ENCODE measurements around the gene EXOSC10.

The EXOSC10 gene

DNA sequence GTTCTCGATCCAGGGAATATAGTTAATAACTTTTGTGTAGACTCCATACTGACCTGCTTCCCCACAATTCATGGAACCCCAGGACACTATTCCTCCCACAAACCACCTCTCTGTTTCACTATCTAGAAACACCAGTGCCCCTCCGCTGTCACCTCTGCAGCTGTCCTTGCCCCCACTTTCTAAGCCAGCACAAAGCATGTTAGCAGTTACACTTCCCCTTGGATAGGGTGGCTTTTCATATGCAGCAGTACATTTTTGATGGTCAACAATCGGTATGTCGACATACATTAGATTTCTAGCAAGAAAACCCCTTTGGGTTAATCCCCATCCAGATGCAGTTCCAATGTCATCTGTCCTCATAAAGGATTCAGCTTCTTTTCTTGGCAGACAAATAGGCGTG lies 72.8 kb downstream of the EXOSC10 start:
- TF ChIP-seq, protein P1, sequence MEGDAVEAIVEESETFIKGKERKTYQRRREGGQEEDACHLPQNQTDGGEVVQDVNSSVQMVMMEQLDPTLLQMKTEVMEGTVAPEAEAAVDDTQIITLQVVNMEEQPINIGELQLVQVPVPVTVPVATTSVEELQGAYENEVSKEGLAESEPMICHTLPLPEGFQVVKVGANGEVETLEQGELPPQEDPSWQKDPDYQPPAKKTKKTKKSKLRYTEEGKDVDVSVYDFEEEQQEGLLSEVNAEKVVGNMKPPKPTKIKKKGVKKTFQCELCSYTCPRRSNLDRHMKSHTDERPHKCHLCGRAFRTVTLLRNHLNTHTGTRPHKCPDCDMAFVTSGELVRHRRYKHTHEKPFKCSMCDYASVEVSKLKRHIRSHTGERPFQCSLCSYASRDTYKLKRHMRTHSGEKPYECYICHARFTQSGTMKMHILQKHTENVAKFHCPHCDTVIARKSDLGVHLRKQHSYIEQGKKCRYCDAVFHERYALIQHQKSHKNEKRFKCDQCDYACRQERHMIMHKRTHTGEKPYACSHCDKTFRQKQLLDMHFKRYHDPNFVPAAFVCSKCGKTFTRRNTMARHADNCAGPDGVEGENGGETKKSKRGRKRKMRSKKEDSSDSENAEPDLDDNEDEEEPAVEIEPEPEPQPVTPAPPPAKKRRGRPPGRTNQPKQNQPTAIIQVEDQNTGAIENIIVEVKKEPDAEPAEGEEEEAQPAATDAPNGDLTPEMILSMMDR (IDR thresholded peaks at IDR 0.05; ENCODE audit: low read depth, low read length): no peak
- in situ Hi-C loops (cut with HindIII; ENCODE audit: low sequenced_read_pairs): no loop called here

DNA sequence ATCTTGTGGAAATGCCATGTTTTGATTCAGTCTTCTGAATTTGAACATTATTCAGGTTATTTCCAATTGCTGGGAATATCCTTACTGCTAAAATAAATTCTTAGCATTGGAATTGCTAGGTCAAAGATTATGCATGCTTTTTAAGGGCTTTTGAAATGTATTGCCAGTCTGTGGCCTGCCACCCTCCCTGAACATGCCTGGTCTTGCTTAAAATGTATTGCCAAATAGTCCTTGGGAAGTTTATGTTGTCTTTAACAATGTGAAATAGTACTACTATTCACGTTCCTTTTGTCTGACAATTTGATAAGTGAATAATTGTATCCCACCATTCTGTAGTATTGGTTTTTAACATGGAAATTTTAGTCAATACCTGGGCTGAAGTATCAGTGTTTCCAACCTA lies 73.6 kb downstream of the EXOSC10 start:
- no peak overlapping the region for H3K4me3 ChIP-seq (ENCODE audit: low read depth, low read length)
- in situ Hi-C loops (cut with HindIII; ENCODE audit: low sequenced_read_pairs): no loop called here
- TF ChIP-seq, protein P1 (IDR thresholded peaks at IDR 0.05; ENCODE audit: low read depth, low read length): no peak
- DNase-seq (ENCODE audit: low read depth, low spot score): no peak

More for the DNA sequence above, 72.8 kb downstream of the EXOSC10 start:
- no peak for DNase-seq (ENCODE audit: low read depth, low spot score)
- no peak overlapping the region for H3K4me3 ChIP-seq (ENCODE audit: low read depth, low read length)

GRCh38 chr1:11025618-11026017 lies 74.1 kb downstream of the EXOSC10 start:
- DNase-seq (ENCODE audit: low read depth, low spot score): no peak
- in situ Hi-C loops (cut with HindIII; ENCODE audit: low sequenced_read_pairs): no loop called here
- H3K4me3 ChIP-seq (ENCODE audit: low read depth, low read length): no peak overlapping the region
- TF ChIP-seq, protein P1 (IDR thresholded peaks at IDR 0.05; ENCODE audit: low read depth, low read length): no peak

- no peak overlapping the region for H3K4me3 ChIP-seq (ENCODE audit: low read depth, low read length)
- TF ChIP-seq, protein P1 (IDR thresholded peaks at IDR 0.05; ENCODE audit: low read depth, low read length): no peak
- DNase-seq (ENCODE audit: low read depth, low spot score): no peak
- in situ Hi-C loops (cut with HindIII; ENCODE audit: low sequenced_read_pairs): no loop called here
These were observed 74.8 kb downstream of the EXOSC10 start for GRCh38 chr1:11024874-11025203.

GRCh38 chr1:11024154-11024873 lies 75.4 kb downstream of the EXOSC10 start:
- no peak overlapping the region for H3K4me3 ChIP-seq (ENCODE audit: low read depth, low read length)
- TF ChIP-seq, protein P1 (IDR thresholded peaks at IDR 0.05; ENCODE audit: low read depth, low read length): no peak
- in situ Hi-C loops (cut with HindIII; ENCODE audit: low sequenced_read_pairs): no loop called here

GRCh38 chr1:11023201-11023600 lies 76.5 kb downstream of the EXOSC10 start:
- no peak for DNase-seq (ENCODE audit: low read depth, low spot score)
- in situ Hi-C loops (cut with HindIII; ENCODE audit: low sequenced_read_pairs): no loop called here
- TF ChIP-seq, protein P1 (IDR thresholded peaks at IDR 0.05; ENCODE audit: low read depth, low read length): no peak
- no peak overlapping the region for H3K4me3 ChIP-seq (ENCODE audit: low read depth, low read length)

More at GRCh38 chr1:11024154-11024873, 75.4 kb downstream of the EXOSC10 start:
- no peak for DNase-seq (ENCODE audit: low read depth, low spot score)

Data from astrocyte of the spinal cord (primary cell).